Retinal pigment epithelial cell (primary cell): ENCODE data around the gene FAM20C.

ENCODE experiments used
- DNase-seq: peaks from one replicate; pipeline ENCODE4 v3.0.0-alpha.2; 2010; ENCODE audit warnings: low read depth
- H3K4me3 ChIP-seq: 2 replicates; pipeline ENCODE4 v1.5.1; 2011; ENCODE audit warnings: mild to moderate bottlenecking, low read length, control low read depth, moderate library complexity
- TF ChIP-seq, protein P1 (sequence below): conservative IDR thresholded peaks from 2 replicates; pipeline ENCODE4 v1.5.1; 2011; ENCODE audit warnings: low read depth, low read length, control low read depth, inconsistent platforms

Gene FAM20C

GRCh38 chr7:298375-298702, 106.0 kb downstream of the FAM20C start:
- no peak overlapping the region for H3K4me3 ChIP-seq
- no peak for DNase-seq
- TF ChIP-seq, protein P1, sequence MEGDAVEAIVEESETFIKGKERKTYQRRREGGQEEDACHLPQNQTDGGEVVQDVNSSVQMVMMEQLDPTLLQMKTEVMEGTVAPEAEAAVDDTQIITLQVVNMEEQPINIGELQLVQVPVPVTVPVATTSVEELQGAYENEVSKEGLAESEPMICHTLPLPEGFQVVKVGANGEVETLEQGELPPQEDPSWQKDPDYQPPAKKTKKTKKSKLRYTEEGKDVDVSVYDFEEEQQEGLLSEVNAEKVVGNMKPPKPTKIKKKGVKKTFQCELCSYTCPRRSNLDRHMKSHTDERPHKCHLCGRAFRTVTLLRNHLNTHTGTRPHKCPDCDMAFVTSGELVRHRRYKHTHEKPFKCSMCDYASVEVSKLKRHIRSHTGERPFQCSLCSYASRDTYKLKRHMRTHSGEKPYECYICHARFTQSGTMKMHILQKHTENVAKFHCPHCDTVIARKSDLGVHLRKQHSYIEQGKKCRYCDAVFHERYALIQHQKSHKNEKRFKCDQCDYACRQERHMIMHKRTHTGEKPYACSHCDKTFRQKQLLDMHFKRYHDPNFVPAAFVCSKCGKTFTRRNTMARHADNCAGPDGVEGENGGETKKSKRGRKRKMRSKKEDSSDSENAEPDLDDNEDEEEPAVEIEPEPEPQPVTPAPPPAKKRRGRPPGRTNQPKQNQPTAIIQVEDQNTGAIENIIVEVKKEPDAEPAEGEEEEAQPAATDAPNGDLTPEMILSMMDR: no peak

GRCh38 chr7:298743-299142, 106.4 kb downstream of the FAM20C start:
- H3K4me3 ChIP-seq: no peak overlapping the region
- TF ChIP-seq, protein P1: no peak
- DNase-seq: no peak

DNA sequence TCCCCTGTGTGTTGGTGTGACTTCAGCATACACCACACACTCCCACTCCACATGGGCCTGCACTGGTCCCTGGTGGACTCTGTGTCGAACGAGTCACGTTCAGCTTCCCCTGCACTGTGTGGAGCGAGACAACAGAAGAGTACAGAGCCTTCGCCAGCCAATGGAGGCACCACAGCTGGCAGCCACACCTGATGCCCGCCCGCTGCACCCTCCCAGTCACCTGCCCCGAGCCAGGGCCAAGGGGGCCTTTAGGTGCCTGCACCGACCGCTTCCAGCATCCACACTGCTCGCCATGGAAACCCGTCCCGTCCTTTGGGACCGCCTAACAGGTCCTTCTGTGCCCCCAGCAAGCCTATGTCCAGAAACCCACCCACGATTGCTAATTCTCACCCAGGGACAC, 106.8 kb downstream of the FAM20C start:
- TF ChIP-seq, protein P1: no peak
- no peak overlapping the region for H3K4me3 ChIP-seq
- DNase-seq: no peak

DNA sequence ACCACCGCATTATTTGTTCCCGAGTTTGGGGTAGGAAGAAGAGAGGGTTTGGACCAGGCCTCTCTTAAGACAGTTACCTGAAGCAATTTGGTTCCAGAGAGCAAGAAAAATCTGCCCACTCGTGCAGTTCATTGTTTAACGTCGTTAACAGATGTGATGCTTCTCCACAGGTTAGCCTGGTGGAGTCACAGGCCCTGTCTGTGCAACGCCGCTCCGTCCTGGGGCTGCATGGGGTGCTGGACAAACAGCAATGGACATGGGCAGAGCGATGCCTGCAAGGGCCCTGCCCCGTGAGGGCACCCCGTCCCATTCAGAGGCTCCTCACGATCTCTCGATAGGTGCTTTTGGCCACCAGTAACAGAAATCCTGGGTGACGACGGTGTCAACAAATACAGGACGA, 107.3 kb downstream of the FAM20C start:
- TF ChIP-seq, protein P1: no peak
- H3K4me3 ChIP-seq: no peak overlapping the region
- DNase-seq: no peak

DNA sequence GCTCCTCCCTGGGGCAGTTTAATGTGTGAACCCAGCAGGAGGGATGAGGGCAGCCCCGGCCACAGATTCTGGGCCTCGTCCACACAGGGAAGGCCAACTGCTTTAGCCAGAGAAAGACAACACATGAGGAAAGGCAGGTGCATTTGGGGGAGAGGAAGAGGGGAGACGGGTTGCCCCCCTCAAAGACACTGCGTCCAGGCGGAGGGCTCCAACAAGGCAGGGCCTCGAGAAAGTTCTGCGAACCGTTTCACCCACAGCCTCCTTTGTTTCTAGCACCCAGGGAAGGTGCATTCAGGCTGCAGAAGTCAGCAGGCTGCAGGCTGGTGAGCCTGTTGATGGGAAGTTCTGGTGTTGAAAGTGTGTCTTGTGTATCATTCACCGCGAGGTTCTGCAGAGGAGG, 107.7 kb downstream of the FAM20C start:
- TF ChIP-seq, protein P1: no peak
- DNase-seq: no peak

GRCh38 chr7:300546-301290, 108.3 kb downstream of the FAM20C start:
- DNase-seq: no peak
- TF ChIP-seq, protein P1: no peak
- no peak overlapping the region for H3K4me3 ChIP-seq

More for the DNA sequence above, 107.7 kb downstream of the FAM20C start:
- H3K4me3 ChIP-seq: no peak overlapping the region

DNA sequence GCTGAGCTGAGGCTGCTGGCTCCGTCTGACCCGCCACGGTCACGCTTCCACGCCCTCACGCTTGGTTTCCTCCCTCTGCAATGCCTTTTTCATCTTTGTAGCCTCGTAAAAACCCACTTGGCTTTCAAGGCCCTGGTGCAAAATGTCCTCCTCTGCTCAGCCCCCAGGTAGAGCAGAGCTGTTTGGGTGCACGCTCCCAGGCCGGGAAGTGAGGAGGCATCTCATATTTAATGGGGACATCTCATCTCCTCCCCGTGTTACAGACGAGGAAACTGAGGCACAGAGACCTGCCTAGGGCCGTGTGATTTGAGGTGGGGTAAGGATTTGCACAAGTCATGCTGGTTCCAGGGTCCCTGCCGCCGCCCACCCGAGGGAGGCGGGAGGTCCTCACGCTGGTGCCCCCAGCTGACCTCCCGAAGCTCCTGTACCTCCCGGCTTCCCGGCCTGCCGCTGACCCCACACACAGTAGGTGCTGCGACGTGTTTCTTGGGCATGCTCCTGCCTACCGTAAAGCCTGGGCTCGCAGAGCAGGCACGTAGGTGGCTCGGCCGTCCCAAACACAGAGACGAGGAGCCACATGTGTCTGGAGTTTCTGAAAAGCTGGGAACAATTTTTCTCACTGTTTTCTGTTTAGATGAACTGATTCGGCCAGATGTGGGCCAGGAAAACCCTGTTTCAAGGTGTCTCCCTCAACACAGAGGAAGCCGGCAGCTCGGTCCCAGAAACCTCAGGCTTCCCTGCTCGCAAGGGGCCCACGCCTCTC, 109.1 kb downstream of the FAM20C start:
- no peak for DNase-seq
- TF ChIP-seq, protein P1: no peak
- no peak overlapping the region for H3K4me3 ChIP-seq
